Fibroblast of the aortic adventitia (primary cell): ENCODE results near the gene COMMD2. TPM values are rescaled to one million over a fixed set of nuclear protein-coding genes. Genes with fewer than 3 reads are reported as not detected.

Experiments
- DNase-seq: peaks from one replicate; pipeline ENCODE4 v3.0.0-alpha.2; 2010; ENCODE audit warnings: low read depth
- H3K4me3 ChIP-seq: 2 replicates; pipeline ENCODE4 v1.5.1; 2011; ENCODE audit warnings: low read depth, mild to moderate bottlenecking, control low read depth, low read length, moderate library complexity
- CTCF ChIP-seq: IDR thresholded peaks from 2 replicates; pipeline ENCODE4 v1.5.1; 2011; ENCODE audit warnings: mild to moderate bottlenecking, low read length, control low read depth, inconsistent platforms; ENCODE audit not compliant: insufficient read depth
- total RNA-seq: library from RNA; depleted of rRNA; stranded (reverse); fragments of >200 nt; gene quantifications from 2 replicates; pipeline ENCODE4 v1.2.3, GENCODE V29; 2012; ENCODE audit warnings: low replicate concordance

COMMD2 gene
- total RNA-seq, 1 donor, result 42.7 TPM

- no peak for TF ChIP-seq CTCF
- H3K4me3 ChIP-seq, result no peak overlapping the region
- no peak for DNase-seq
Measured at GRCh38 chr3:149726716-149727407, 25.4 kb downstream of the COMMD2 start.

GRCh38 chr3:149723781-149724180 is 28.5 kb downstream of the COMMD2 start:
- H3K4me3 ChIP-seq, result no peak overlapping the region
- no peak for TF ChIP-seq CTCF
- no peak for DNase-seq

GRCh38 chr3:149720918-149721317 is 31.4 kb downstream of the COMMD2 start:
- H3K4me3 ChIP-seq, result no peak overlapping the region
- no peak for TF ChIP-seq CTCF
- no peak for DNase-seq

- peak; percentile 72 for TF ChIP-seq CTCF
- DNase-seq, result peak; percentile 90
- no peak overlapping the region for H3K4me3 ChIP-seq
Measured at GRCh38 chr3:149717391-149718056, 34.8 kb downstream of the COMMD2 start.

- DNase-seq, result no peak
- TF ChIP-seq CTCF, result no peak
- H3K4me3 ChIP-seq, result no peak overlapping the region
Measured at GRCh38 chr3:149716984-149717383, 35.3 kb downstream of the COMMD2 start.

- H3K4me3 ChIP-seq, result no peak overlapping the region
- no peak for DNase-seq
- TF ChIP-seq CTCF, result no peak
Measured at GRCh38 chr3:149715247-149715646, 37.0 kb downstream of the COMMD2 start.
